Hepatocyte (in vitro differentiated cells): ENCODE measurements around the gene ZFYVE28. TPM values are rescaled to one million over a fixed set of nuclear protein-coding genes. Genes with fewer than 3 reads are reported as not detected.

Experiments used
- DNase-seq: peaks from one replicate; pipeline ENCODE4 v3.0.0-alpha.2; 2016; ENCODE audit warnings: low spot score
- H2AFZ ChIP-seq: fragments of 200-600 bp; sonication (generic); 2 replicates; pipeline ENCODE4 v1.6.0; 2016; ENCODE audit warnings: antibody characterized with exemption, mild to moderate bottlenecking
- H3K27ac ChIP-seq: fragments of 200-600 bp; sonication (generic); 2 replicates; pipeline ENCODE4 v1.5.1; 2016; ENCODE audit warnings: mild to moderate bottlenecking
- H3K27me3 ChIP-seq: fragments of 200-600 bp; sonication (generic); 2 replicates; pipeline ENCODE4 v1.6.1; 2016
- H3K36me3 ChIP-seq: fragments of 200-600 bp; sonication (generic); replicated peaks from 2 replicates; pipeline ENCODE4 v1.5.1; 2016; ENCODE audit warnings: low read depth; ENCODE audit not compliant: insufficient read depth
- H3K4me1 ChIP-seq: fragments of 200-600 bp; sonication (generic); 2 replicates; pipeline ENCODE4 v1.5.1; 2016; ENCODE audit warnings: mild to moderate bottlenecking, moderate library complexity; ENCODE audit not compliant: insufficient read depth
- H3K4me2 ChIP-seq: fragments of 200-600 bp; sonication (generic); 2 replicates; pipeline ENCODE4 v1.6.0; 2016
- H3K4me3 ChIP-seq: fragments of 200-600 bp; sonication (generic); 2 replicates; pipeline ENCODE4 v1.5.1; 2016; ENCODE audit warnings: mild to moderate bottlenecking
- H3K79me2 ChIP-seq: fragments of 200-600 bp; sonication (generic); 2 replicates; pipeline ENCODE4 v1.6.0; 2017; ENCODE audit warnings: mild to moderate bottlenecking
- H3K9me2 ChIP-seq: fragments of 200-600 bp; sonication (generic); replicated peaks from 2 replicates; pipeline ENCODE4 v1.6.0; 2017; ENCODE audit warnings: mild to moderate bottlenecking; ENCODE audit not compliant: insufficient read depth
- H3K9me3 ChIP-seq: fragments of 200-600 bp; sonication (generic); 2 replicates; pipeline ENCODE4 v1.5.1; 2016; ENCODE audit warnings: low read depth, mild to moderate bottlenecking
- H4K20me1 ChIP-seq: fragments of 200-600 bp; sonication (generic); 2 replicates; pipeline ENCODE4 v1.6.0; 2016; ENCODE audit warnings: mild to moderate bottlenecking; ENCODE audit not compliant: insufficient read depth, poor library complexity, severe bottlenecking
- CTCF ChIP-seq: fragments of 200-600 bp; sonication (generic); IDR thresholded peaks from 2 replicates; pipeline ENCODE4 v1.5.1; 2016; ENCODE audit warnings: antibody characterized with exemption, mild to moderate bottlenecking; ENCODE audit not compliant: poor library complexity
- EZH2 ChIP-seq: fragments of 200-600 bp; sonication (generic); IDR thresholded peaks from 2 replicates; pipeline ENCODE4 v1.6.1; 2016; ENCODE audit warnings: antibody characterized with exemption, mild to moderate bottlenecking, borderline replicate concordance
- EZH2phosphoT487 ChIP-seq: fragments of 200-600 bp; sonication (generic); IDR thresholded peaks from one replicate; pipeline ENCODE4 v1.6.1; 2018; ENCODE audit warnings: antibody characterized with exemption, mild to moderate bottlenecking, low read depth, moderate library complexity; ENCODE audit not compliant: unreplicated experiment, severe bottlenecking
- WGBS: methylation state at CpG from one replicate; pipeline ENCODE4 v1.1.6; 2016; ENCODE audit warnings: low lambda C conversion rate; ENCODE audit errors: missing lambda C conversion rate; 5-methylcytosine and 5-hydroxymethylcytosine counted together
- polyA plus RNA-seq: library from polyadenylated mRNA; unstranded; fragments of >200 nt; fragmentation: Nextera tagmentation; extraction: Ambion mirVana; gene quantifications from 2 replicates; pipeline ENCODE4 v1.2.1, GENCODE V29; 2016
- total RNA-seq: library from RNA; depleted of rRNA; stranded (reverse); fragments of >200 nt; gene quantifications from 2 replicates; pipeline ENCODE4 v1.2.3, GENCODE V29; 2014

ZFYVE28 gene
- total and polyA plus RNA-seq, 2 experiments from 2014 or later, result 2.2 to 3.4 TPM

GRCh38 chr4:2334826-2335728 is 83.4 kb downstream of the ZFYVE28 start:
- DNase-seq, result peak; percentile 3
- Histone ChIP-seq H3K36me3 (no peaks in the 10 kb centered on the region), H4K20me1 (no peaks in the 10 kb centered on the region), H3K4me2 (no peak overlapping the region), H3K4me1 (no peaks in the 10 kb centered on the region), H3K4me3 (no peak overlapping the region), H3K9me2 (no peaks in the 10 kb centered on the region), H3K79me2 (no peaks in the 10 kb centered on the region), H2AFZ (no peak overlapping the region), H3K9me3 (no peaks in the 10 kb centered on the region), H3K27ac (no peak overlapping the region), H3K27me3 (no peaks in the 10 kb centered on the region)
- TF ChIP-seq EZH2 (no peak), EZH2phosphoT487 (no peak), CTCF (no peak)
- 84% methylated on average over 25 of the region's 27 CpGs for WGBS

GRCh38 chr4:2333916-2334644 is 84.4 kb downstream of the ZFYVE28 start:
- Histone ChIP-seq H3K4me3 (no peak overlapping the region), H3K27ac (no peak overlapping the region), H3K9me2 (no peaks in the 10 kb centered on the region), H3K36me3 (no peaks in the 10 kb centered on the region), H3K79me2 (no peaks in the 10 kb centered on the region), H2AFZ (no peak overlapping the region), H3K27me3 (no peaks in the 10 kb centered on the region), H3K4me1 (no peaks in the 10 kb centered on the region), H3K4me2 (no peak overlapping the region), H3K9me3 (no peaks in the 10 kb centered on the region), H4K20me1 (no peaks in the 10 kb centered on the region)
- peak; percentile 4 for DNase-seq
- 92% methylated on average over 23 of the region's 28 CpGs for WGBS
- no peak for TF ChIP-seq EZH2phosphoT487
- TF ChIP-seq CTCF, result no peak
- TF ChIP-seq EZH2, result no peak

DNA sequence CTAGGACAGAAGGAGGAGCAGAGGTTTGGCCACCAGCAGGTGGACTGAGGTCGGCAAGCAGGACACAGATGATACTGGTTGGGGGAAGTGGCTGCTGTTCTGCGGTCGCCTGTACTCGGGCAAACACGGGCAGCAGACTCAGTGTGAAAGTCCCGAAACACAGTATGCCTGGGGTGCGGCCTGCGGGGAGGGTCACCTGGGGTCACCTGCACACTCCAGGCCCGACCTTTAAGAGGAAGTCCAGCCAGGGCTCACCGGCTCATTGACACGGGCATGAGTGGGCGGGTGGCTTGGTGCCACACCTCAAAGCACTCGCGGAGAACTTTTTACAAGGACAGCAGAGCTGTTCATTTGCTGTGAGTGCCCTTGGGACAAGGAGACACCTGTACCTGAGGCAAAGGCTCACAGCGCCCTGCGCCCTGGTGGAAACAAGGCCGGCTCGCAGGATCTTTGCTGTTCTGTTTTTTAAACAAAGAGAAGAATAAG is 85.0 kb downstream of the ZFYVE28 start:
- no peaks in the 10 kb centered on the region for H4K20me1 ChIP-seq
- DNase-seq, result peak; percentile 59
- 71% methylated on average over 18 of the region's 18 CpGs for WGBS

More for the DNA sequence above, 85.0 kb downstream of the ZFYVE28 start:
- H3K36me3 ChIP-seq, result no peaks in the 10 kb centered on the region
- no peaks in the 10 kb centered on the region for H3K9me3 ChIP-seq
- TF ChIP-seq CTCF (no peak), EZH2phosphoT487 (no peak), EZH2 (no peak)
- no peaks in the 10 kb centered on the region for H3K9me2 ChIP-seq
- H3K4me2 ChIP-seq, result no peak overlapping the region
- no peaks in the 10 kb centered on the region for H3K4me1 ChIP-seq
- H3K27me3 ChIP-seq, result no peaks in the 10 kb centered on the region
- H3K27ac ChIP-seq, result no peak overlapping the region
- no peak overlapping the region for H3K4me3 ChIP-seq
- no peaks in the 10 kb centered on the region for H3K79me2 ChIP-seq
- no peak overlapping the region for H2AFZ ChIP-seq
